Measurements from ENCODE around the gene ENAH. TPM values are rescaled to one million over a fixed set of nuclear protein-coding genes. Genes with fewer than 3 reads are reported as not detected.

The ENAH gene
- total RNA-seq, 1 donor from 2014 or later: 434 TPM

DNA sequence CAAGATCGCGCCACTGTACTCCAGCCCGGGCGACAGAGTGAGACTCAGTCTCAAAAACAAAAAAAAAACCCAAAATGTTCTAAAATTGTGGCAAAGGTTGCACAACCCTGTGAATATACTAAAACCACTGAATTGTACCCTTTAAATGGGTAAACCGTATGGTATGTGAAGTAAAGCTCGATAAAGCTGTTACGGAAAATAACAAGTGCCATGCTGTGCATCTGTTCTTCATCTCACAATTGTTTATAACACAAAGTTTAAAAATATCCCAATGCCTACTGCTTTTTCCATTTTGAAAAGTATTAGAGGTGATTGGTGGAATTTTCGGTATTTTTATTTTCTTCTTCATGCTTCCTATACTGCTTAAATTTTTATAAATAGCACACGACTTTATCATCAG is 111.5 kb downstream of the ENAH start:
- Mint-ChIP-seq H3K4me3 (ENCODE audit: unreplicated experiment) (no peak overlapping the region), H3K27ac (ENCODE audit: unreplicated experiment) (peak overlapping the region; percentile 80), H3K4me1 (ENCODE audit: low read depth) (peaks cover 80% of the 10 kb centered on the region), H3K36me3 (ENCODE audit: low read depth) (peaks cover 2% of the 10 kb centered on the region), H3K27me3 (ENCODE audit: low read depth) (no peaks in the 10 kb centered on the region), H3K9me3 (ENCODE audit: low read depth) (no peaks in the 10 kb centered on the region)
- TF ChIP-seq, protein P1, sequence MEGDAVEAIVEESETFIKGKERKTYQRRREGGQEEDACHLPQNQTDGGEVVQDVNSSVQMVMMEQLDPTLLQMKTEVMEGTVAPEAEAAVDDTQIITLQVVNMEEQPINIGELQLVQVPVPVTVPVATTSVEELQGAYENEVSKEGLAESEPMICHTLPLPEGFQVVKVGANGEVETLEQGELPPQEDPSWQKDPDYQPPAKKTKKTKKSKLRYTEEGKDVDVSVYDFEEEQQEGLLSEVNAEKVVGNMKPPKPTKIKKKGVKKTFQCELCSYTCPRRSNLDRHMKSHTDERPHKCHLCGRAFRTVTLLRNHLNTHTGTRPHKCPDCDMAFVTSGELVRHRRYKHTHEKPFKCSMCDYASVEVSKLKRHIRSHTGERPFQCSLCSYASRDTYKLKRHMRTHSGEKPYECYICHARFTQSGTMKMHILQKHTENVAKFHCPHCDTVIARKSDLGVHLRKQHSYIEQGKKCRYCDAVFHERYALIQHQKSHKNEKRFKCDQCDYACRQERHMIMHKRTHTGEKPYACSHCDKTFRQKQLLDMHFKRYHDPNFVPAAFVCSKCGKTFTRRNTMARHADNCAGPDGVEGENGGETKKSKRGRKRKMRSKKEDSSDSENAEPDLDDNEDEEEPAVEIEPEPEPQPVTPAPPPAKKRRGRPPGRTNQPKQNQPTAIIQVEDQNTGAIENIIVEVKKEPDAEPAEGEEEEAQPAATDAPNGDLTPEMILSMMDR (IDR thresholded peaks at IDR 0.05): no peak
- no peak for DNase-seq (ENCODE audit: low spot score)

DNA sequence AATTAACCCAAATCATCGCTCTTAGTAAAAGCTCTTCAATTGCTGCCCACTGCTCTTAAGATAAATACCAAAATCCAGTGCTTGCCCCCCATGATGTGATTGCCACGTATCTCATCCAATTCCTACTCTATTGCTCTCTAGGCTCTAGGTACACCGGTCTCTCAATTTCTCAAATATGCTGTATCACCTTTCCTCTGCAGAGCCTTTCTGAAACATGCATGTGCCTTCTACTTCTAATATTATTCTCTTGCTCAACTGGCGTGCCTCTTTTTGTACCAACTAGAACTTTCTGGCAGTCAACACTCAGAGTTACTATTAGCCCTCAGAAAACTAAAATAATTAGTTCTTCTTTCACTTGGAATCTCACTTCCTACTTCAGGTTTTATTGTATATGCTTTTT is 113.3 kb downstream of the ENAH start:
- Mint-ChIP-seq H3K27me3 (ENCODE audit: low read depth) (no peaks in the 10 kb centered on the region), H3K9me3 (ENCODE audit: low read depth) (no peaks in the 10 kb centered on the region), H3K4me3 (ENCODE audit: unreplicated experiment) (no peak overlapping the region), H3K27ac (ENCODE audit: unreplicated experiment) (peak overlapping the region; percentile 81), H3K36me3 (ENCODE audit: low read depth) (peaks cover 2% of the 10 kb centered on the region), H3K4me1 (ENCODE audit: low read depth) (peaks cover 79% of the 10 kb centered on the region)
- DNase-seq (ENCODE audit: low spot score): no peak
- TF ChIP-seq, protein P1 (IDR thresholded peaks at IDR 0.05): no peak

DNA sequence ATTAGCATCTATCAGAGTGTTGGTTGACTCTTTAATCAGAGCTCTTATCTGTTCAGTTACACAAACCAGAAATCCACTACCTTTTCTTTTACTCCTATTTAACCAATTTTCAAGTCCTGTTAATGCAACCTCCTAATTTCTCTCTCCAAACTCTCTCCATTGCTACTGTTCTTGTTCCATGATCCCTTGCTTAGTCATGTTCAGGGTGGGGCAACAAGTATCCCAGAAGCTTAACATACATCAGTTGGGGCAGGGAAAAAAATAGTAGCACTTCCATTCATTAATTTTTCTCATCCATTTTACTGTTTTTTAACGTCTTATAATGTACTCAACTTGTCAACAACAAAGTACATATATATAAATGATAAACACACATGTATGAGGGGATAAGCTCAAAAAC is 113.9 kb downstream of the ENAH start:
- peak overlapping the region; percentile 81 for H3K27ac Mint-ChIP-seq (ENCODE audit: unreplicated experiment)
- TF ChIP-seq, protein P1 (IDR thresholded peaks at IDR 0.05): no peak
- H3K9me3 Mint-ChIP-seq (ENCODE audit: low read depth): no peaks in the 10 kb centered on the region
- H3K4me3 Mint-ChIP-seq (ENCODE audit: unreplicated experiment): no peak overlapping the region
- H3K27me3 Mint-ChIP-seq (ENCODE audit: low read depth): no peaks in the 10 kb centered on the region
- DNase-seq (ENCODE audit: low spot score): no peak
- peaks cover 78% of the 10 kb centered on the region for H3K4me1 Mint-ChIP-seq (ENCODE audit: low read depth)
- H3K36me3 Mint-ChIP-seq (ENCODE audit: low read depth): peaks cover 2% of the 10 kb centered on the region

DNA sequence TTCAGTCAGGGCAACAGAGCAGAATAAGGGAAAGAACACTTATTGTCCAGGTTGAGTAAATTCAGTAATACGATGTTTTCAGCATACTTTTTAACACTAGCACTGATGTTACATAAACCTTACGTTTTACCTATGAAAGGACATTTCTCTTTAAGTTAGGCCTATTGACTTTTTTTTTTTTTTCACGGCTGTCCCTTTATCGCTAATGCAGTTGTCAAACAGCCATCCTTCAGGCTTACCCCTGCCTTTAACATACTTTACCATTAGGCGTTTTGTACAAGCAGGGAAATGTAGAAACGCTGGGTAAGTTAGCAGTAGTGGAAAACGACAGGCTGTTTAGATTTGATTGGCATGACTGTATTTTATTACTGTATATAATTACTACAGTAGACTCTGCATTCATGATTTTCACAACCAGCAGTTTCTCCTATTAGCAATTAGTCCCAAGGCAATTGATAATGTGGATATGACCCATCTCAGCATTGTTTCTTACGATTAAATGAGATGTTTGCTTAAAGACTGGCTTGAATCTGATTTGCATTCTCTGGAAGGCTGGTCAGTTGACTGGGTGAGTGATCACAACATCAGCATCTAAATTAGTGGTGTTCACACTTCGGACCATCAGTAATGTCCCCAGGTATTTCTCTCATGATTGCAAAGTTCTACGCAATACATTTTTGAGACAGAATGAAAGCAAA is 115.2 kb downstream of the ENAH start:
- H3K27me3 Mint-ChIP-seq (ENCODE audit: low read depth): no peaks in the 10 kb centered on the region
- no peaks in the 10 kb centered on the region for H3K9me3 Mint-ChIP-seq (ENCODE audit: low read depth)
- H3K36me3 Mint-ChIP-seq (ENCODE audit: low read depth): peaks cover 2% of the 10 kb centered on the region
- TF ChIP-seq, protein P1 (IDR thresholded peaks at IDR 0.05): no peak
- H3K4me1 Mint-ChIP-seq (ENCODE audit: low read depth): peaks cover 79% of the 10 kb centered on the region
- no peak for DNase-seq (ENCODE audit: low spot score)
- H3K27ac Mint-ChIP-seq (ENCODE audit: unreplicated experiment): no peak overlapping the region
- no peak overlapping the region for H3K4me3 Mint-ChIP-seq (ENCODE audit: unreplicated experiment)

DNA sequence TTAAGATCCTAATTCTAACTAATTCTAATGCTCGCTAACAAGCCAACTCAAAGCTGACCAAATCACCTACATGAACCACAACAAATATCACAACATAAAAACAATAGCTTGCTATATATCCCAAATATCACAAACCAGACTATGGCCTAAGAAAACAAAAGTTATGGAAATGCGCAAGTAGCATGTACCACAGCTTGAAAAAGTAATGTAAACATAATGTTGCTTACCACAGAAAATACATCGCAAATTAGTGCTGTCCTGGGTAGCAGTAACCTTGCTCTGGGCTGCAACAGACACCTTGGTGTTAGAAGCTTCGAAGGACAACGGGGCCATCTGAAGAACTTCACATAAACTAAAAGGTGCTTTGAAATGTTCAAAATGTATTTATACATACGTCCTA is 117.6 kb downstream of the ENAH start:
- TF ChIP-seq, protein P1 (IDR thresholded peaks at IDR 0.05): no peak
- Mint-ChIP-seq H3K36me3 (ENCODE audit: low read depth) (peaks cover 3% of the 10 kb centered on the region), H3K27ac (ENCODE audit: unreplicated experiment) (peak overlapping the region; percentile 60), H3K4me1 (ENCODE audit: low read depth) (peaks cover 75% of the 10 kb centered on the region), H3K9me3 (ENCODE audit: low read depth) (no peaks in the 10 kb centered on the region), H3K4me3 (ENCODE audit: unreplicated experiment) (no peak overlapping the region), H3K27me3 (ENCODE audit: low read depth) (no peaks in the 10 kb centered on the region)
- DNase-seq (ENCODE audit: low spot score): no peak

All from chondrocyte (in vitro differentiated cells).